Ovary (tissue), 9 donors: ENCODE data around the gene ANKS1B. TPM values are rescaled to one million over a fixed set of nuclear protein-coding genes. Genes with fewer than 3 reads are reported as not detected.

Experiments used
- DNase-seq, 5 donors: peaks; one replicate each; pipeline ENCODE4 v3.0.0-alpha.2; 2019 to 2020
- H3K27ac ChIP-seq, 2 donors: fragments of 200-600 bp; one replicate each; pipeline versions ENCODE4 v1.5.1 to v1.8.0; 2019 to 2022
- H3K27me3 ChIP-seq: fragments of 200-600 bp; one replicate; pipeline ENCODE4 v1.8.0; 2022
- H3K36me3 ChIP-seq: fragments of 200-600 bp; sonication (generic); one replicate; pipeline ENCODE4 v1.5.1; 2019
- H3K4me1 ChIP-seq: one replicate; pipeline ENCODE4 v1.8.1; 2013; ENCODE audit warnings: mild to moderate bottlenecking, moderate library complexity; ENCODE audit not compliant: insufficient read depth
- H3K4me3 ChIP-seq: fragments of 200-600 bp; sonication (generic); one replicate; pipeline ENCODE4 v1.5.1; 2017
- H3K9me3 ChIP-seq, 2 donors: fragments of 200-600 bp in 1 of 2; sonication (generic) in 1 of 2; one replicate each; pipeline versions ENCODE4 v1.5.1 to v1.8.1; 2013 to 2019; ENCODE audit warnings: mild to moderate bottlenecking in 1 of 2, moderate library complexity in 1 of 2
- CTCF ChIP-seq, 3 donors: fragments of 450-650 bp in 2 of 3; fragments of 200-600 bp in 1 of 3; IDR thresholded peaks; one replicate each; pipeline versions ENCODE4 v1.5.1 to v1.8.0; 2016 to 2022; ENCODE audit warnings: antibody characterized with exemption in 3 of 3, mild to moderate bottlenecking in 1 of 3
- EP300 ChIP-seq: sonication (generic); formaldehyde crosslinking; IDR thresholded peaks from one replicate; pipeline ENCODE4 v1.6.1; 2017; ENCODE audit warnings: antibody characterized with exemption
- POLR2A ChIP-seq: fragments of 450-650 bp; IDR thresholded peaks from one replicate; pipeline ENCODE4 v1.6.1; 2017; ENCODE audit warnings: antibody characterized with exemption, mild to moderate bottlenecking, moderate library complexity
- WGBS, 3 donors: extraction: QIAGEN DNeasy Blood & Tissue Kit in 1 of 3; methylation state at CpG; one replicate each; pipeline versions ENCODE4 v1.1.5 to v1.1.7; 2013 to 2017; 5-methylcytosine and 5-hydroxymethylcytosine counted together
- intact Hi-C, 4 donors: fragments of 100-400 bp; cut with DNase I; formaldehyde crosslinking; loops; one replicate each; pipeline versions ENCODE4 v1.11.0 to v1.15.1; 2022 to 2023
- polyA plus RNA-seq, 2 donors: library from polyadenylated mRNA; stranded (reverse); fragments of 200-250 nt in 1 of 2; fragments of 350-450 nt in 1 of 2; fragmentation: Illumina TruSeq in 1 of 2; extraction: RNeasy Lipid Tissue Mini Kit (QIAGEN cat#74804) in 1 of 2; gene quantifications; one replicate each; pipeline ENCODE4 v1.2.3, GENCODE V29; 2013 to 2014
- total RNA-seq, 7 donors: library from RNA; depleted of rRNA in 2 of 7; stranded (reverse); fragments of >200 nt in 2 of 7; fragmentation: NEBNext Ultra II Directional in 3 of 7; extraction: Animal tissue kit (Norgen Biotek cat#: 25700) in 3 of 7; gene quantifications; one replicate each; pipeline versions ENCODE4 v1.1.0 to v1.2.4, GENCODE V29; 2016 to 2023
- donor health status: DM: no; HTN: no; CAD: no; lungs with moderate emphysema.
- donor health status: DM: no; HTN: no; CAD: no.
- donor health status: Bipolar disorder and iron deficiency.
- donor health status: DM: yes; HTN: yes; CAD: no.
- donor health status: DM: no; HTN: no; CAD: no.
- donor health status: DM: yes; HTN: yes; CAD: no.

Gene ANKS1B
- total and polyA plus RNA-seq, 9 donors: 0.80 to 34.9 (median 7.7) TPM

- 36 to 63% (median 49%) methylated on average over 1 of the region's 1 CpG for WGBS, 3 donors
- intact Hi-C loops: no loop called here
- Histone ChIP-seq H3K4me1 (no peaks in the 10 kb centered on the region), H3K9me3 (no peaks in the 10 kb centered on the region), H3K27ac (no peak overlapping the region), H3K4me3 (no peak overlapping the region), H3K36me3 (no peaks in the 10 kb centered on the region), H3K27me3 (no peaks in the 10 kb centered on the region)
- TF ChIP-seq POLR2A (no peak), EP300 (no peak), CTCF (IDR thresholded peaks at IDR 0.05) (no peak)
- DNase-seq: no peak
Measured at GRCh38 chr12:99658671-99659349, 325.9 kb downstream of the ANKS1B start.

GRCh38 chr12:99649551-99649950, 335.2 kb downstream of the ANKS1B start:
- H3K27me3 ChIP-seq: no peaks in the 10 kb centered on the region
- TF ChIP-seq EP300: no peak
- TF ChIP-seq CTCF (IDR thresholded peaks at IDR 0.05): no peak
- TF ChIP-seq POLR2A: no peak
- H3K36me3 ChIP-seq: no peaks in the 10 kb centered on the region
- H3K4me3 ChIP-seq: no peak overlapping the region
- WGBS, 3 donors: 44 to 65% (median 51%) methylated on average over 1 of the region's 1 CpG
- no peak for DNase-seq
- no peaks in the 10 kb centered on the region for H3K9me3 ChIP-seq
- no peaks in the 10 kb centered on the region for H3K4me1 ChIP-seq
- intact Hi-C loops: no loop called here
- no peak overlapping the region for H3K27ac ChIP-seq

- no peak for DNase-seq
- WGBS, 3 donors: 91 to 95% (median 91%) methylated on average over 14 of the region's 14 CpGs
Measured at GRCh38 chr12:99648183-99648582, 336.6 kb downstream of the ANKS1B start.

GRCh38 chr12:99647453-99647852, 337.3 kb downstream of the ANKS1B start, which contains the start of gene GARIN6:
GARIN6 (plus strand) TSS chr12:99647753; CDS start chr12:99648175, 422 bp downstream.
- H3K36me3 ChIP-seq: no peaks in the 10 kb centered on the region
- H3K4me3 ChIP-seq: no peak within 1 kb of the TSS
- H3K27ac ChIP-seq: no peak within 1 kb of the TSS
- WGBS, 3 donors: 92 to 98% (median 97%) methylated on average over 4 of the region's 4 CpGs
- intact Hi-C loops: no loop called here
- no peaks in the 10 kb centered on the region for H3K9me3 ChIP-seq
- H3K27me3 ChIP-seq: no peaks in the 10 kb centered on the region
- TF ChIP-seq POLR2A (no peak), EP300 (no peak), CTCF (IDR thresholded peaks at IDR 0.05) (no peak)
- no peaks in the 10 kb centered on the region for H3K4me1 ChIP-seq
- no peak for DNase-seq

More at GRCh38 chr12:99648183-99648582, 336.6 kb downstream of the ANKS1B start:
- no peak for TF ChIP-seq POLR2A
- TF ChIP-seq CTCF (IDR thresholded peaks at IDR 0.05): no peak
- TF ChIP-seq EP300: no peak
- Histone ChIP-seq H3K4me3 (no peak overlapping the region), H3K27me3 (no peaks in the 10 kb centered on the region), H3K36me3 (no peaks in the 10 kb centered on the region), H3K27ac (no peak overlapping the region), H3K9me3 (no peaks in the 10 kb centered on the region), H3K4me1 (no peaks in the 10 kb centered on the region)
- intact Hi-C loops: no loop called here
